ENCODE measurements around the gene TEX53. TPM values are rescaled to one million over a fixed set of nuclear protein-coding genes. Genes with fewer than 3 reads are reported as not detected.

Gene TEX53
- total RNA-seq, 2 experiments from 2014 or later: not detected

DNA sequence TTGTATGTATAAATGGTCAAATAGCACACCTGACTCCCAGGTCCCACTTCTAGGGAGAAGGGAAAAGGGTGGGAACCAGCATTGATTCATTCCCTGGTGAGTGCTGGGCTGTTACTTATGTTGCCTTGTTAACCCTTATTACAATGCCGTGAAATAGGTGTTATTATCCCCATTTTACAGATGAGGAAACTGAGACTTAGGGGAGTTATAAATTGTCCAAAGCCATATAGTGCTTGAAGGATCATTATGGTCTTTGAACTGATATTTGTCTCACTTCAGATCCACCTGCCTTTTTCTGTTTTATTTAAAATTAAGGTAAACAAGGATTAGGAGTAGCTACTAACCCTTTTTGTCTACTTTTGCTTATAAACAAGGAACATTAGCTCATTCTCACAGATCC is 30.1 kb downstream of the TEX53 start:
- no peak for TF ChIP-seq EZH2phosphoT487 (IDR thresholded peaks at IDR 0.05; ENCODE audit: borderline replicate concordance, low read depth, low read length)
- TF ChIP-seq, protein P1, sequence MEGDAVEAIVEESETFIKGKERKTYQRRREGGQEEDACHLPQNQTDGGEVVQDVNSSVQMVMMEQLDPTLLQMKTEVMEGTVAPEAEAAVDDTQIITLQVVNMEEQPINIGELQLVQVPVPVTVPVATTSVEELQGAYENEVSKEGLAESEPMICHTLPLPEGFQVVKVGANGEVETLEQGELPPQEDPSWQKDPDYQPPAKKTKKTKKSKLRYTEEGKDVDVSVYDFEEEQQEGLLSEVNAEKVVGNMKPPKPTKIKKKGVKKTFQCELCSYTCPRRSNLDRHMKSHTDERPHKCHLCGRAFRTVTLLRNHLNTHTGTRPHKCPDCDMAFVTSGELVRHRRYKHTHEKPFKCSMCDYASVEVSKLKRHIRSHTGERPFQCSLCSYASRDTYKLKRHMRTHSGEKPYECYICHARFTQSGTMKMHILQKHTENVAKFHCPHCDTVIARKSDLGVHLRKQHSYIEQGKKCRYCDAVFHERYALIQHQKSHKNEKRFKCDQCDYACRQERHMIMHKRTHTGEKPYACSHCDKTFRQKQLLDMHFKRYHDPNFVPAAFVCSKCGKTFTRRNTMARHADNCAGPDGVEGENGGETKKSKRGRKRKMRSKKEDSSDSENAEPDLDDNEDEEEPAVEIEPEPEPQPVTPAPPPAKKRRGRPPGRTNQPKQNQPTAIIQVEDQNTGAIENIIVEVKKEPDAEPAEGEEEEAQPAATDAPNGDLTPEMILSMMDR (conservative IDR thresholded peaks at IDR 0.05; ENCODE audit: low read length): no peak
- Histone ChIP-seq H3K79me2 (ENCODE audit: insufficient read depth, low read depth, low read length) (no peaks in the 10 kb centered on the region), H3K9me3 (ENCODE audit: low read length) (no peaks in the 10 kb centered on the region), H3K4me3 (ENCODE audit: low read depth, low read length, poor library complexity, severe bottlenecking) (no peak overlapping the region), H3K4me2 (ENCODE audit: low read length) (no peak overlapping the region), H2AFZ (ENCODE audit: low read length) (no peak overlapping the region), H3K4me1 (ENCODE audit: insufficient read depth, low read length, poor library complexity, severe bottlenecking) (no peaks in the 10 kb centered on the region), H3K36me3 (ENCODE audit: insufficient read depth, low read length) (peaks cover 93% of the 10 kb centered on the region), H3K9me2 (ENCODE audit: insufficient read depth, low read length) (no peaks in the 10 kb centered on the region), H4K20me1 (ENCODE audit: insufficient read depth, low read length) (no peaks in the 10 kb centered on the region), H3K27ac (ENCODE audit: low read depth, low read length, poor library complexity, severe bottlenecking) (no peak overlapping the region)
- intact Hi-C loops (cut with micrococcal nuclease; ENCODE audit: unreplicated experiment): no loop called here
- CTCF ChIA-PET (ENCODE audit: unreplicated experiment): no interaction called here
- DNase-seq (ENCODE audit: low spot score): no peak
- BruUV-seq (replicated peaks): no TSS peak
- POLR2A ChIA-PET: no interaction called here

DNA sequence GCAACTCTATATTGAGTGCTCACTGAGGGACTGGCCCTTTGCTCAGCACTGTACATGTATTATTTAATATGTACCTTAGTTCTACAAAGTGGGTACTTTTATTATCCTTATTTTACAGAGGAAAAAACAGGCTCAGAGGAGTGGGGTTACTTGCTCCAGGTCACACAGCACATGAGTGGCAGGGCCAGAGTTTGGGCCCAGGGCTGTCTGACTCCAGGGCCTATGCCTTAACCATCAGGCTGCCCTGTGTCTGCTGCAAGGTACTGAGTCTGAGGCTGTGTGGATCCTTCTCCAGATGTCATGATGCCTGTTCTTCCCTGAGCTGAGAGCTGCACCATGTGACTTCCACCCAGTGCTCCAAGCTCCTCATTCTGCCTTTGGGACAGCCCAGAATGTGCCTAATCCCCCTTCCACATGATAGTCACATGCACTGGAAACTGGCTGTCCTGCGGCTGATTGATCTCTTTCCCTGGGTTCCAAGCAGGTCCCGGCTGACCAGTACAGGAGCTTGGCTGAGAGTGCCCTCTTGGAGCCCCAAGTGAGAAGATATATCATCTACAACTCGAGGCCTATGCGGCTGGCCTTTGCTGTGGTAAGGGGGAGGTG is 31.1 kb downstream of the TEX53 start:
- Histone ChIP-seq H3K4me2 (ENCODE audit: low read length) (no peak overlapping the region), H3K4me3 (ENCODE audit: low read depth, low read length, poor library complexity, severe bottlenecking) (no peak overlapping the region), H3K4me1 (ENCODE audit: insufficient read depth, low read length, poor library complexity, severe bottlenecking) (no peaks in the 10 kb centered on the region), H2AFZ (ENCODE audit: low read length) (no peak overlapping the region), H3K9me2 (ENCODE audit: insufficient read depth, low read length) (no peaks in the 10 kb centered on the region), H3K27ac (ENCODE audit: low read depth, low read length, poor library complexity, severe bottlenecking) (no peak overlapping the region), H3K36me3 (ENCODE audit: insufficient read depth, low read length) (peaks cover 93% of the 10 kb centered on the region), H3K9me3 (ENCODE audit: low read length) (no peaks in the 10 kb centered on the region), H4K20me1 (ENCODE audit: insufficient read depth, low read length) (no peaks in the 10 kb centered on the region), H3K79me2 (ENCODE audit: insufficient read depth, low read depth, low read length) (no peaks in the 10 kb centered on the region; the same call in 1 of the 2 replicates)
- TF ChIP-seq, protein P1 (conservative IDR thresholded peaks at IDR 0.05; ENCODE audit: low read length): no peak
- TF ChIP-seq EZH2phosphoT487 (IDR thresholded peaks at IDR 0.05; ENCODE audit: borderline replicate concordance, low read depth, low read length): no peak
- intact Hi-C loops (cut with micrococcal nuclease; ENCODE audit: unreplicated experiment): no loop called here
- CTCF ChIA-PET (ENCODE audit: unreplicated experiment): no interaction called here
- POLR2A ChIA-PET: no interaction called here
- BruUV-seq (replicated peaks): no TSS peak
- DNase-seq (ENCODE audit: low spot score): no peak

DNA sequence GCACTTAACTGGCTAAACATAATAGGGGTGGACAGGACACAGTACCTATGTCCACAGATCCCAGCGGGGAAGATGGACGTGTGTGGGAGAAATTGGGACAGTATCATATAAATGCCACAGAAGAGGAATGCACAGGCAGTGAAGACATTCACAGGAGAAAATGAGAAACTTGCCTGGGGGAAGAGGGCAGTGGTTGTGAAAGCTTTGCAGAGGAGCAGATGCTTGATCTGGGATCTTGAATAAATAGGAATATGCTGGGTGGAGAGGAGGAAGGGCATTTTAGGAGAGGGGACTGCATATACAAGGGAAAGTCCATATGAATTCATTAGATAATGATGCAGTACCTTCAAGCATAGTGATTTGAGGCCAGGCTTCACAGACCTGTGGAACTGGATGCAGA is 32.9 kb downstream of the TEX53 start:
- intact Hi-C loops (cut with micrococcal nuclease; ENCODE audit: unreplicated experiment): no loop called here
- POLR2A ChIA-PET: interaction anchor here (0.7 kb wide), 1 partner anchor 35 kb away, joined by 3 read pairs; no protein-coding TSS in a partner anchor
- TF ChIP-seq EZH2phosphoT487 (IDR thresholded peaks at IDR 0.05; ENCODE audit: borderline replicate concordance, low read depth, low read length): no peak
- TF ChIP-seq, protein P1 (conservative IDR thresholded peaks at IDR 0.05; ENCODE audit: low read length): no peak

More for the DNA sequence above, 32.9 kb downstream of the TEX53 start:
- Histone ChIP-seq H3K79me2 (ENCODE audit: insufficient read depth, low read depth, low read length) (peaks cover 16% of the 10 kb centered on the region), H3K9me3 (ENCODE audit: low read length) (no peaks in the 10 kb centered on the region), H4K20me1 (ENCODE audit: insufficient read depth, low read length) (no peaks in the 10 kb centered on the region), H3K4me3 (ENCODE audit: low read depth, low read length, poor library complexity, severe bottlenecking) (no peak overlapping the region), H3K36me3 (ENCODE audit: insufficient read depth, low read length) (peaks cover 90% of the 10 kb centered on the region), H3K4me2 (ENCODE audit: low read length) (no peak overlapping the region), H2AFZ (ENCODE audit: low read length) (no peak overlapping the region), H3K4me1 (ENCODE audit: insufficient read depth, low read length, poor library complexity, severe bottlenecking) (peaks cover 2% of the 10 kb centered on the region), H3K27ac (ENCODE audit: low read depth, low read length, poor library complexity, severe bottlenecking) (no peak overlapping the region), H3K9me2 (ENCODE audit: insufficient read depth, low read length) (no peaks in the 10 kb centered on the region)
- CTCF ChIA-PET (ENCODE audit: unreplicated experiment): no interaction called here
- no peak for DNase-seq (ENCODE audit: low spot score)
- BruUV-seq (replicated peaks): no TSS peak

Measured in OCI-LY7 (cell line).